Ishikawa (cell line): ENCODE measurements around the gene ELMO1.

Experiments used
- EP300 ChIP-seq: IDR thresholded peaks from 2 replicates; pipeline ENCODE4 v1.6.1; 2012; ENCODE audit warnings: borderline replicate concordance
- RAD21 ChIP-seq: IDR thresholded peaks from 2 replicates; pipeline ENCODE4 v1.6.1; 2012; ENCODE audit warnings: low read depth
- USF1 ChIP-seq: IDR thresholded peaks from 2 replicates; pipeline ENCODE4 v1.6.1; 2012

- TF ChIP-seq USF1 (no peak), EP300 (no peak), RAD21 (peak; percentile 83)
Measured at GRCh38 chr7:37198906-37199485, 249.7 kb downstream of the ELMO1 start.
